HG03039 (cell line): ENCODE measurements around the gene DNAJC6.

Experiments used
- ATAC-seq: cut with Tn5 transposase; IDR thresholded peaks from one replicate; pipeline ENCODE4 v1.9.1; 2021; ENCODE audit warnings: mild to moderate bottlenecking, moderate library complexity; ENCODE audit not compliant: unreplicated experiment

The DNAJC6 gene

DNA sequence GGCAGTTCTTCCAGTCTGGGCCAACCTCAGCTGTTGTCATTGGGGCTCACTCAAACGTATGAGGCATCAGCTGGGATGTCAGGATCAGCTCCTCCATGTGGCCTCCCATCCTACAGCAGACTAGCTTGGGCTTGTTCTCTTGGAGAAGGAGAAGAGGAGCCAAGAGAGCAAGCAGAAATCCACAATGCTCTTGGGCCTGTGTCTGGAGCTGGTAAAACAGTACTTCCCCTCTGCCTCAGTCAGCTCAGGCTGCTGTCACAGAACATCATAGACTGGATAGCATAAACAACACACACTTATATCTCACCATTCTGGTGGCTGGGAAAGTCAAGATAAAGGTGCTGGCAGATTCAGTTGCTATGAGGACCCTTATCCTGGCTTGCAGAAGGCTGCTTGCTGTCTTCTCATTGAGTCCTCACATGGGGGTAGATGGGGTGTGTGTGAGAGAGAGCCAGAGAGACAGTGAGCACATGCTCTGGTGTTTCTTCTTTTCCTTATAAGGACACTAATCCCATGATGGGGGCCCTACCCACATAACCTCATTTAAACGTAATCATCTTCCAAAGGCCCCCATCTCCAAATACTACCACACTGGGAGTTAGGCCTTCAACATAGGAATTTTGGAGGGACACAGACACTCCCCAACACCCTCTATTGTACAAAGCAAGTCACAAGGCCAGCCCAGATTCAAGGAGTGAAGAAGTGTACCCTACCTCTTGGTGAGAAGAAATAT, 16.3 kb upstream of the DNAJC6 start:
- ATAC-seq, result no peak

DNA sequence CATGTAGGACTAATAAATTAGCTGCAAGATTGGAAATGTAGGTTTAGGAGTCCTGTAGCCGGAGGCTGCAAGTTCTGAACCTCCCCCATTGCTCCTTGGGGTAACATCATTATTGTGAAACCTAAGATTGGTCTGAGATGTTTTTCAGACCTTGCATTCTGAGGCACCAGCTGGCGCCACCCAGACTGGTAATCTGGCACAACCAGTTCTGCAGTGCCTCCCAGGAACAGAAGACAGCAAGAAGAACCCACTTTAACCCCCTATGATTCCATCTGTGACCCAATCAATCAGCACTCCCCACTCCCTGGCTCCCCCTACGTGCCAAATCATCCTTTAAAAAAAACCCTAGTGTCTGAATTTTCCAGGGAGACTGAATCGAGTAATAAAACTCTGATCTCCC, 11.6 kb upstream of the DNAJC6 start:
- no peak for ATAC-seq

DNA sequence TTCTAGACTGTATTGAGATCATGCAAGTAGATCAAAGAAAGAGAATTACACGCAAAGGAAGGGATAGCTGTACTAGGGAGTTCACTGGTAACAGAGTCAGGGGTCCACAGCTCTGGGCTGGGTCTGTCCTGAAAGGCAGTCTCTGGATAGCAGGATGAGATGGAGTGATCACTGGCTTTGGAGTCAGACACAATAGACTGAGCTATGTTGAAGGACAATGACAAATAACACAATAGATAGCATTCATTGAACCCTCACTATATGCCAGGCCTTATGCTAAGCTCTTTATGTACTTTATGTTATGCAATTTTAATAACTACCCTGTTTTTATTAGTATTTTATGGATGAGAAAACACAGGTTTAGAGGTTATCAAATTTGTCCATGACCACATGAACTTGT, 10.0 kb upstream of the DNAJC6 start:
- ATAC-seq, result no peak

DNA sequence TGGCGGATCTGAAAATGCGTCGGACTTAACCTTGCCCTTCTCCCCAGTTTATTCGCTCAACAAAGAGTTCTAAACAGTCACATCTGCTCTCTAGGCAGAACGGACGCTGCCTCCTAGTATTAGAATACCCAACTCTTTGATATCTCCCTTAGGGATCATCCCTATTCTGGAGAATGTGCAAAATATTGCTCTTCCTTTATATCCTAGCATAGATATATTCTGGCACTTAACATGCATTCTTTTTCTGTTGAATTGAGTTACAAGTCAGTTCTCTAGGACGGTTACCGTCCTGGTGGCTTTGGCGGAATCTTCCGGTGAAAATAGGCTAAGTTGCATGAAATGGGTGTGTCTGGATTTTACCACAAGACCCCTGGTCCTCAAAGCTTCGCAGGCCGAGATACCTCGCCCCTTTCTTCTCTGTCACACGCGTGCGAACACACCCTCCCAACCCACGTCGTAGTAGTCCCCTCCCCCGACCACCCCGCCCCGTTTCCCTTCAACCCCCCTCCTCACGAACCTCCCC, 501 bp upstream of the DNAJC6 start:
- ATAC-seq, result no peak

DNA sequence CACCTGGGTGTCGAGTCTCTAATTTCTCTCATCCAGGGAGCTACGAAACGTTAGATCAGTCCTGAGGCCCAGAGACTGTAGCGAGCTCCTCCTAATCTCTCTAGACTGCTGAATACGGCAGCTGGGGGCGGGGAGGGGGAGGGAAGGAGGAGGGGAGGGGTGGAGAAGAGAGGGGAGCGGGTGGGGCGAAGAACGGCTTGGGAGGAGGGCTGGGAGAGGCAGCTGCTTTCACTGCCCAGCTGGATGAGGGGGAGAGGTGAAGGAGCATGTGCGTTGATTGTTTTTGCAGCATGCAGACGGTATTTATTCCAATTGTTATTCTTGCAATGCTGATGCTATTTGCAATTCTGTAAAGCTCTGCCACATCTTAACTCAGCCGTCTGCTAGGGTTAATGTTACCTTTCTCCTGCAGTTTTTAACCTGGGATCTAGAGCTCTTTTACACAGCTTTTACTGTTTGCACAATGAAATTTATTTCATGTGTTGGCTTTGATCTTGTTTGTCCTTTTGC, 790 bp downstream of the DNAJC6 start:
- no peak for ATAC-seq

DNA sequence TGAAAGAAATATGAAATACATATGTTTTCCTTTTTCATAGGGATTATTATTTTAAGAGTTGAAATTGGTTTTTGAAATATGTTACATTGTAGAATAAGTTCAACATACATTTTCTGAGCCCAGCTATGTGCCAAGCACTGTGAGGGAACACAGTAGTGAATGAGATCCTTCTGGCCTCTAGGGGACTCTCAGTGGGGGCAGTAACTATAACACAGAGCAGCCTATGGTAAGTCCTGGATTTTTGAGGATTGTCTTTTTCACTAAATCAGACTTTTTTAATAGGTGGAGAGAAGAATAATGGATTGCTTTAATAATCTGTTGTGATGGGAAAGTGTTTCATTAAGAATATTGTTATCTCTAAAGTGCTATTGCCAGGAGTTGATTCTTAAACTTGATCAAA, 2.4 kb downstream of the DNAJC6 start:
- ATAC-seq, result no peak

DNA sequence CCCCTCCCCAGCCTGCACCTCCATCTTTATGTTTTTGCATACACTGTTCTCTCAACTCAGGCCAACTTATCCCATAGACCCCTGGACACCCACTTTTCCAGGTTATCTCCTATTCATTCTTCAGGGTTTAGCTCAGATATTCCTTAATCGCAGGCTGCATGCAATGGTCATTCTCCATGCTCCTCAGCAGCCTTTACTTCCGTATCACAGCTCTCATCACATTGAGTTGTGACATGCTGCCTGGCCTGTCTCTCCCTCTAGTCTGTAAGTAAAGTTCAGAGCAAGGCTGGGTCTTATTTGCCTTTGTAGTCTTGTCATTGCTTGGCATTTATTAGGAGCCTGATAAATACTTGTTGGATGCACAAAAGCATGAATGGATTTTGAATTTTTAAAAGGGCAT, 6.9 kb downstream of the DNAJC6 start:
- no peak for ATAC-seq

DNA sequence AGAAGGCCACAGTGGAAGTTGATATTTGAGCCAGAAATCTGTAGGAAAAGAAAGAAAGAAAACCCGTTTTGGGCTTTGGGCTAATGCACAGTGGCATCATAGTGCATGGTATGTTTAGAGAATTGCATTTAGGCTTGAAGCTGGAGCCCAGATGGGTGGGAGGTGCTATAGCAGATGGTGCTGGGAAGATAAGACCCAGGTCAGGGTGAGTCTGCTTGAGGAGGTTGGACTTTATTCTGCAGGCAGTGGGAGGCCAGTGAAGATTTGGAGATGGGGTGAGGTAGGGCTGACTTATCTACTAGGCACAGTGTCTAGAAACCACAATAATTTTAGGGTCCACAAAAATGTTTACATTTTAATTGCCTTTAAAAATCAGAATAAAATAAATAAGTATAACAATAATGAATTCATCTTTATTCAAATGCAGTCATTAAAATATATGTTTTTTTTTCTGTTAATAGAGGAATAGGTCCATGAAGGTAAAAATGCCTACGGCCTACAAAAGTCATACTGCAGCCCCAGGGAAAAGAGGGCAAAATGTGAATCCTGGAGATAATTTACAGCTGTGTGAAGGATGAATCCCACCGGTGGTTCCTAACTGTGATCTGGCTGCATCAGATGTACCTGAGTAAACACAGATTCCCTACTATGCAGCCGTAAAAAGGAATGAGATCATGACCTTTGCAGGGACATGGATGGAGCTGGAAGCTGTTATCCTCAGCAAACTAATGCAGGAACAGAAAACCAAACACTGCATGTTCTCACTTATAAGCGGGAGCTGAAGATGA, 8.7 kb downstream of the DNAJC6 start:
- no peak for ATAC-seq

DNA sequence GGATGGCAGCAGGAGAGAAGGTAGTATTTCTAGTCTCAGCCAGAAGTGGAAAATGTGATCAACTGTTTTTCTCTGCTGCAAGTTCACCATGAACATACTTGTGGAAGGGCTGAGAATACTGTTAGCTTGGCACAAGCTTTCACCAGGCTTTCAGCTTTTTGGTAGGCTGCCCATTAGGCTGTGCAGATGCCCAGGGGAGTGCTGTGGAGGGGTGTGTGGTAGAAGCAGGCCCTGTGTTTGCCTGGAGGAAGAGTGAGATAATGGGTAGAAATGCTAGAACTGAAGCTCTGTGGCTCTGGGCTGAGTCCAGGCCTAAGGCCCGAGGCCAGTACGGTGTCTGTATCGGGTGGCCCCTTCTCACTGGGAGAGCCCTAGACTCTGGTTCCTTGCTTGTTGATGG, 9.8 kb downstream of the DNAJC6 start:
- no peak for ATAC-seq

DNA sequence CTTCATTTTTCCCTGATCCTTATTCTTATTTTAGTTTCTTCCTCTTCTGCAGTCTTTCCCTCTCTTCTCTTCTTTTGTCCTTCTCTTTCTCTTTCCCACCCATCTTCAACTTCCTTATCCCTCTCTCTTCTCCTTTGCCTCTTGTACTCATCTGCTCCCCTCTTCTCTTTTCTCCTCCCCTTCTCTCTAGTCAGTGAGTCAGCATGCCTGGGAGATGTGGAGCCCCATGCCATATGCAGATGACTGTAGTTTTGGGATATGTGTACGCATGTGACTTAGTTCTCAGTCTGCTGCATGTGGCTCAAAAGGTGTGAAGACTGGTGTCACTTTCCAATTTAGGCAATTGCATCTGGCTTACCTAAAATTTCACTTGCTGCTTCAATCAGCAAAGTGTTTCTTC, 10.4 kb downstream of the DNAJC6 start:
- ATAC-seq, result no peak

DNA sequence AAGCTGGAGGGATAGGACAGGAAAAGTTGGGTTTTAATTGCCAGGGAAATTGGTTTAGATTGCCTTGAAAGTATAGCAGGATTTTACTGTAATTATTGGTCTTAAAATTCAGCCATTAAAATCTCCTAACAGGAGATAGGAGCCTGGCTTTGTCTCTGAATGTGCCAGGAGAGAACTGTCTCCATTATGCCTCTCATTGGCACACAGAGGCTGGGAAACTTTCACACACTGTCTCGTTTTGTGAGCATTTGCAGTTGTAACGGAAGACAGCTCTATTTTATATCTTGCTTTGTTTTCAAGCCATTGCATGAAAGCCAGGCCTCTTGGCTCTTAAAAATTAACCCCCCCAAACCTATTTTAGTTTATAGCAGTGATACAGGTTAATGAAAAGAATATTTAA, 12.5 kb downstream of the DNAJC6 start:
- ATAC-seq, result no peak

DNA sequence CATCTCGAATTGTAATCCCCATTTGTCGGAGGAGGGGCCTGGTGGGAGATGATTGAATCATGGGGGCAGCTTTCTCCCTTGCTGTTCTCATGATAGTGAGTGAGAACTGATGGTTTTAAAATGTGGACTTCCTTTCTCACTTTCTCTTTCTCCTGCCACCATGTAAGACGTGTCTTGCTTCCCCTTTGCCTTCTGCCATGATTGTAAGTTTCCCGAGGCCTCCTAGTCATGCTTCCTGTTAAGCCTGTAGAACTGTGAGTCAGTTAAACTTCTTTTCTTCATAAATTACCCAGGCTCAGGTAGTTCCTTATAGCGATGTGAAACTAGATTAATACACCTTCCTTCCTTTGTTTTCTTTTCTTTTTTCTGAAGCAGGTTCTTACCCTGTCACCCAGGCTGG, 13.9 kb downstream of the DNAJC6 start:
- no peak for ATAC-seq

DNA sequence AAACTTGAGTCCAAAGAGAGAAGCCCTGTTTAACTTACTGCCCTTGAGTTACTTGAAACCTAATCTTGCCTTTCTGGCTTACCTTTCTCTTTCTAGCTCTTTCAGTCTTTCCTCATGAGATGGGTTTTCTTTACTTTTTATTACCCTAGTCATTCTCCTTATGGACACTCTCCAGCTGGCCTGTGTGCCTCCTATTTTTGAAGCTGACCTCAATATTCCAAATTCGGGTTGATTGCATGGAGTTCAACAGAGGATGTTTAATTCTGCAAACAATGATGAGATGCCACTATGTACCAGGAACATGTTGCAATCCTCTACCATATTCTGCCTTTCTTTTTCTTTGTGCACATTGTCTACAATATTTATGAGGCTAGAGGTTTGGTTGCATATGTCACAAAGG, 20.7 kb downstream of the DNAJC6 start:
- ATAC-seq, result no peak

DNA sequence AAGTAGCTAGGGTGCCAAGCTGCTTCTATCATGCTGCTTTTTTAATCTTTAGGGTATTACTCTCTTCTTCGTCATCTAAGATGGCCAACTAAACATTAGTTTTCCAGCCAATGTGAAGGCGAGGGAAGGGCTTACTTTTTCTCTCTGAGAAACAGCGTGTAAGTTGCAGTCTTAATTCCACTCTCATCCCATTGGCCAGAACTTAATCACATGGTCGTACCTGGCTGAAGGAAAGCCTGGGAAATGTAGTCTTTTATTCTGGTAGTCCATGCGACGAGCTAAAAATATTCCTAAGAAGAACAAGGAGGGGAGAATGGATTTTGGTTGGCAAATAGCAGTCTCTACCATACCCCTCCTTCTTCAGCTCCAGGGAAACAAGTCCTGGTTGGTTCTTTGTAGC, 21.5 kb downstream of the DNAJC6 start:
- ATAC-seq, result no peak

DNA sequence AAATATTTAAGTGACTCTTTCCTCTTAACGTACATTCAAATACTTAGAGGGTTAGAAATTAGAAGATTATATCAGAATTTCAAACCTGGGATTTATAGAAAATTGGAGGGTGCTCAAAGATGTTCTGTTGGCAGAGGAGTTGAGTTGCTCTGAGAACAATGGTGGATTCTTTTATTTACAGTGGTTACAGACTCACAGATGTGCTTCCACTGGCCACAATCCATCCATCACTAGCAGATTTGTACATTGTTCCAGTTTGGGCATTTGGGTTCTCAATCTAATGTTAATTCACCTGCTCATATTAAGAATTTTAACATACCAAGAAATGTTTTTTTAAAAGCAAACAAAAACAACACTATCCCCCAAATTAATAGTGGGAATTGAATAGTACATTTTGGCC, 23.5 kb downstream of the DNAJC6 start:
- ATAC-seq, result no peak

DNA sequence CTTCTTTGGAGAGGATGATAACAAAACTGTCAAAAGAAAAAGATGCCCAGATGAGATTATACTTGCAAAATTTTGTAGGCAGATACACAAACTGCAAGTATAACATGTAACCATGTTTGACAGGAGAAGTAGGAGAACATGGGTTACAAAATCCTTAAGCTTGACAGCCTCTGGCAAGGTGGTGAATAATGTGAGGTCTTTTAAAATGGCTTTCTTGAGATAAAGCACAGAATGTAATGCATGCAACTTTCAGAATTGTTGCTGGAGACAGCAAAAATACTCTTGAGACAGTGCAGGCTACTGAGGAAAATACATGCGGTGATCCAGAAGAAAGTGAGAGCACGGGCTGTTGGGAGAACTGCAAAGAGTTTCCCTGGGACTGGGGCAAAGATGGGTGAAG, 24.7 kb downstream of the DNAJC6 start:
- no peak for ATAC-seq

DNA sequence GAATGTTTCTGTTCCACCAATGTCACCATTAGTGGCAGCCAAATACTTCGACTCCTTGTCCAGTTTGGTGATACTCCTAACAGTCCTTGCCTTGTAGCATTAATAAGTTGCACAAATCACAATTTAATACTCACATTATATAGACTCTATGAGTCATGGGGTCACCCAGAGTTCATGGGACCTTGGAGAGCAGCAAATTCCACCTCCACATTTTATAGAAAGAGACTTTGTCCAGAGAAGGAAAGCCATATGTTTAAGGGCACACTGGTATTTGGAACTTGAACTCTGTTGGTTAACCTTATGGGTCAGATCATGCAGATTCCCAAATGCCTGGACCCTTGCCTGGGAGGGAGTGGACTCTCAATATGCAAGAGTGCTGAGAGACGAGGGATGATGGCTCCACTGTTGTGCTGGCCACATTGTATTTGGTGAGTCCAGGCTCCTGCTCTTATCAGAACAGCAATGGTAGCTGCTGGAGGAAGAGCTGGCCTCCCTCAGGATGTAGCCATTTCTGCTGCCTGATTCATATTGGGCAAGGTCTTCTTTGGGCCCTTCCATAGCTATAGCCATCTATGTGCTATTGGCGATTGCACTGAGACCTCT, 30.6 kb downstream of the DNAJC6 start:
- no peak for ATAC-seq

DNA sequence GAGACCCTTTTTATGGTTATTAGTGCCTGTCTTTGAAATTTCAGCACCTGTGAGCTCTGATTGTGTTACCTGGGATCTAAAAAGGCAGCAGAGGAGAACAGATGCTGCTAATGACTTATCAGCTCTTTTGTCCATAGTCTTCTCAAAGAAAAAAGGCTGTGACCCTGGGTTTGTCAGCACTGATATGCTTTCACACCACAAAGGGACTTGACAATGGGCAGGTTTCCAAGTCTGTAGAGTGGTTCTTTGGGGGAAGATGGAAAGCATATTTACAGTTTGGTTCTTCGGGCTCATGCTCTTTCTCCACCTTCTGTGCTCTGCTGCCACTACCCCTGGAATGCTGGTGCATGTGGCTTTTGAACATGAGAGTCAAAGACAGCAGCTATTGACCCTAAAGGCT, 32.0 kb downstream of the DNAJC6 start:
- ATAC-seq, result no peak

DNA sequence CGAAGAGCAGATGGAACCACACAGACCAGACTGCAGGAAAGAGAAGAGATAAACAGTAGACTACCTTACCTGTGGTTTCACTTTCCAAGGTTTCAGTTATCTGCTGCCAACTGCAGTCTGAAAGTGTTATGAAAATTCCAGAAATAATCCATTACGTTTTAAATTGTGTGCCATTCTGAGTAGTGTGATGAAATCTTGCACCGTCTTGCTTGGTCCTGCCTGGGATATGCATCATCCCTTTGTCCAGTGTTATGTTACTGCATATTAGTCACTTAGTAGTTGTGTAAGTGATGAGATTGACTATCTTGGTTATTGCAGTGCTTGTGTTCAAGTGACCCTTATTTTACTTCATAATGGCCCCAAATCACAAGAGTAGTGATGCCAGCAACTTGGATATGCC, 33.9 kb downstream of the DNAJC6 start:
- ATAC-seq, result no peak

DNA sequence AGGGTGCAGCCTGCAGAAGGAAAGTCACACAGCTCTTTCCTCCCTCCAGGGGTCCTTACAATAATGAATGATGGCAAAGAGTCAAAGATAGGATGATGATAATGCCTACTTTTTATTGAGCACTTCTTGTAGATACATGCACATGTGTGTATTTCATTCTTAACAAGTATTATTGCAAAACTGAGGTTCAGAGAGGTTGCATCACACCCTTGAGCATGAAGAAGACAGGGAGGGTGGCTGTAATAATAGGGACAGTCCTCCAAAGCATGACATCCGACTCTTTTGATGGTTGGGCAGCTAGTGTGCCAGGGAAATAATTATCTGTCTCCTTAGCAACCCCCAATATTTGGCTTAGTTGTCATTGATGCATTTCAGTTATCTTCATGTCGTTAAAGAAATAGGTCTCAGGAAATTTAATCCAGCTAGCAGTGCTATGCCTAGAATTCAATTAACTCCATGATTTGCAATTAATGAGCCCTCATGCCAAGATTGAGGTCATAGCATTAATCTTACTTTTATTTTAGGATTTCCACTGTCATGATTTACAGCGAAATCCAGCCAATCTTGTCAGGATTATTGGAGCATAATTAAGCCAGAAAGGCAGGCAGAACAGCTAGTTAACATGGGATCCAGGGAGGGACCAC, 35.0 kb downstream of the DNAJC6 start:
- no peak for ATAC-seq

DNA sequence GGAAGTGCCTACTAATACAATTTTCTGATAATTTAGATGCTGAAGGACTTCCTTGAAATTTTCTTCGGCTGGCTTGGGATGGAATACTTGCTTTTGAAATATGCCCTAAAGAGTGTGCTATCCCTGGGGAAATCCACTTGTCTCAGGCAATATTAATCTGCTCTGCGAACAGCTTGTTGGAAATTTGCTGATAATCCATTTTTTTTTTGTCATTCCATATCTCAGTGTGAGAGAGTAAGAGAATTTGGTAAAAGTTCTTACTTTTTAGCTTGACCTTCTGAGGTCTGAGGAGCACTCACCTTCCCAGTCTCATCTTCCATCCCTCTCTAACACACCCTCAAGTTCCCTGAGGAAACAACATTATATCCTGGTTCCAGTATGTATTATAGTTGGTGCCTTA, 36.8 kb downstream of the DNAJC6 start:
- ATAC-seq, result no peak
